Activated T-cell treated with anti-CD3 and anti-CD28 coated beads, Interleukin-2, amount 50 U/mL, for 24 hours (primary cell): ENCODE results near the gene DENND2A.
"Not testable (repeated sequence)": the region's sequence is repeated elsewhere in the genome, so short reads cannot be mapped to it uniquely, and the experiment has no call there.

ENCODE experiments used
- DNase-seq: peaks from one replicate; pipeline ENCODE4 v3.0.0-alpha.2; 2020
- H3K27ac Mint-ChIP-seq: 2 replicates; pipeline ENCODE4 v1.8.0; 2020; ENCODE audit warnings: mild to moderate bottlenecking, mixed read lengths
- H3K27me3 Mint-ChIP-seq: 2 replicates; pipeline ENCODE4 v1.8.0; 2020; ENCODE audit warnings: mixed read lengths
- H3K36me3 Mint-ChIP-seq: 2 replicates; pipeline ENCODE4 v1.8.0; 2020; ENCODE audit warnings: low read depth, mixed read lengths
- H3K4me1 Mint-ChIP-seq: 2 replicates; pipeline ENCODE4 v1.8.0; 2020; ENCODE audit warnings: low read depth, mixed read lengths
- H3K4me3 Mint-ChIP-seq: 2 replicates; pipeline ENCODE4 v1.8.0; 2020; ENCODE audit warnings: mild to moderate bottlenecking, moderate library complexity, mixed read lengths
- H3K9me3 Mint-ChIP-seq: 2 replicates; pipeline ENCODE4 v1.8.0; 2020; ENCODE audit warnings: mixed read lengths

DENND2A gene

DNA sequence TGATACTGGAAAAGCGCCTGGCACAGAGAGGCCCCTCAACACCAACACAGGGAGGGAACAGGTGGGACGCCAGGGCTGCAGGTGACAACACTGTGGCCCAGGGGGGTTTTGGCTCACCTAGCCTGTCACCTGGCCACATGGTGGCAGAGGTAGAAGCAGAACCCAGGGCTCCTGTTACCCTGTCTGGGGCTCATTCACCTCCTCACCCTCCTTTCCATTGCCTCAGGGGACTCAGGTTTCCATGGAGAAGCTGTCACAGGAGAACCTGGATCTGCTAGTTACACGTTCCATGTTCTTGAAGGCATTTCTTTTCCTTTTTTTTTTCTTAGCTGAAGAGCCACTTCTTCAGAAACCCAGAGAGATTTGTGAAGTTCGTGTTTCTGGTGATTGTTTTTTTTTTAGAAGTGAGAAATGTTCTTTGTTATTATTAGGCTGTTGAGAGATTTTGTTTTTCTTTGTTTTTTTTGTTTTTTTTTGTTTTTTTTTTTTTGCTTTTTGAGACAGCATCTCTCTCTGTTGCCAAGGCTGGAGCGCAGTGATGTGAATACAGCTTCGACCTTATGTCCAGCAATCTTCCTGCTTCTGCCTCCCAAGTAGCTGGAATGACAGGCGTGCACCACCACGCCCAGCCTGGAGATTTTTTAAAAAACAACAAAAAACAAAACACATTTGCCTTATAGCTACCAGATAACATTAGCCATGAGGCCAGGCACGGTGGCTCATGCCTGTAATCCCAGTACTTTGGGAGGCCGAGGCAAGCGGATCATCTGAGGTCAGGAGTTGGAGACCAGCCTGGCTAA is 16.0 kb downstream of the DENND2A start:
- H3K9me3 Mint-ChIP-seq = no peaks in the 10 kb centered on the region

DNA sequence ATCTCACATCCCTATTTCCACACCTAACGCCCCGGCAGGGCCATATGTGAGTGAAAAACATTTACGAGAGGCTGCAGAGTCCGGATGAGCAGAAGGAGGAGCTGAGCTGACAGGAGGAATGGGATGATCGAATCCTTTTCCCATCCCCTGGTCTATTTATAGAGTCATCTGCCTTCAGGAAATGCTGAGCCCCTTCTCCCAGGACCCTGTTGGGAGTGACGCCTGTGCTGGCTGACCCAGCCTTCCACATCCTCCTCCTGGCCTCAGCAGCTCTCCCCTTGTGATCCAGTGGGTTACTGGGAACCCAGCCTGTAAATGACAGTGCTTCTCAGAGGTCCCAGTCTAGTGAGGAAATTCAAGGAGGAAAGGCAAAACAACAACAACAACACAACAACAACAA is 16.6 kb downstream of the DENND2A start:
- Mint-ChIP-seq H3K27ac (no peak overlapping the region), H3K9me3 (no peaks in the 10 kb centered on the region), H3K4me3 (no peak overlapping the region), H3K27me3 (no peaks in the 10 kb centered on the region), H3K36me3 (no peaks in the 10 kb centered on the region), H3K4me1 (no peaks in the 10 kb centered on the region)
- no peak for DNase-seq

More for the DNA sequence above, 16.0 kb downstream of the DENND2A start:
- H3K27me3 Mint-ChIP-seq = no peaks in the 10 kb centered on the region
- H3K36me3 Mint-ChIP-seq = no peaks in the 10 kb centered on the region
- H3K4me1 Mint-ChIP-seq = no peaks in the 10 kb centered on the region
- no peak overlapping the region for H3K4me3 Mint-ChIP-seq
- no peak for DNase-seq
- no peak overlapping the region for H3K27ac Mint-ChIP-seq

DNA sequence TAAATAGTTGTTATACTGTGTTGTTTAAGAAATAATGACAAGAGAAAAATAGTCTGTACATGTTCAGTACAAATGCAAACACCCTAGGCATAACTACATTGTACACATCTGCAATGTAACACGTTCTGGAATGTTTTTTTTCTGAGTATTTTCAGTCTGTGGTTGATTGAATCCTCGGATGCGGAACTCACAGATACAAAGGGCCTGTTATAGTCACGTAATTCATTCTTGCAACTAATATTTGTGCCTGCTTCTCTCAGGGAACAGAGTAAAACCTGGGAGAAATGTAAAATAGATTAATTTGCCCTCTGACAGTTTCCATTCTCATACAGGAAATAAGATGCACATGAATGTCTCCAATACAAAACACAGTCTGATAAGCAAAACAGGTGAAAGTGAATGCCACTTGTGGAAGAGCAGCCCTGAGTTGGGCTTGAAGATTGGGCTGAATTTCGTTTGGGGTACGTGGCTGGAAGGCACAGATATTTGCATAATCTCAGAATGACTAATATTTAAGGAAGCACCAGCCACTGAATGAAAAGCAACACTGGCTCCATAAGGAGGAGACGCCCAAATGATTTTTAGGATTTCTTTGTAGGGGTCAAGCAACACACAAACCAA is 19.1 kb downstream of the DENND2A start:
- H3K27ac Mint-ChIP-seq = no peak overlapping the region
- H3K27me3 Mint-ChIP-seq = no peaks in the 10 kb centered on the region
- DNase-seq = no peak
- no peaks in the 10 kb centered on the region for H3K9me3 Mint-ChIP-seq
- no peak overlapping the region for H3K4me3 Mint-ChIP-seq
- H3K36me3 Mint-ChIP-seq = no peaks in the 10 kb centered on the region
- no peaks in the 10 kb centered on the region for H3K4me1 Mint-ChIP-seq

DNA sequence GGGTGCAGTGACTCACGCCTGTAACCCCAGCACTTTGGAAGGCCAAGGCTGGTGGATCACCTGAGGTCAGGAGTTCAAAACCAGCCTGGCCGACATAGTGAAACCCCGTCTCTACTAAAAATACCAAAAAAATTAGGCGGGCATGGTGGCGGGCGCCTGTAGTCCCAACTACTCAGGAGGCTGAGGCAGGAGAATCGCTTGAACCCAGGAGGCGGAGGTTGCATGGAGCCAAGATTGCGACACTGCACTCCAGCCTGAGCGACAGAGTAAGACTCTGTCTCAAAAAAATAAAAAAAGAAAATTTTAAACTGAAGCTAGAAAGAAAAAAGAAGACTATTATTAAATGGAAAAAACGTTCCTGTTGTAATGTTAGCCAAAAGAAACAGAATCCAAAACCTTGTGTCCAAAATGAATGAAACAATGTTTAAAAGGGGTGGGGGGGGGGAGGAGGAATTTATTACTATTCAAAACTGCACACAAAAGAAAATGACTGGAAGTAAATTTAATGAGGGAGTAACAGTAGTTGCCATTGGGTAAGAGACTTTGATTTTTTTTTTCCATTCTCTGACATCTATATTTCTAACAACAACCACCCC is 20.6 kb downstream of the DENND2A start:
- H3K27ac Mint-ChIP-seq, H3K4me1 Mint-ChIP-seq, H3K27me3 Mint-ChIP-seq, H3K4me3 Mint-ChIP-seq, H3K9me3 Mint-ChIP-seq, DNase-seq, H3K36me3 Mint-ChIP-seq: not testable (repeated sequence)

DNA sequence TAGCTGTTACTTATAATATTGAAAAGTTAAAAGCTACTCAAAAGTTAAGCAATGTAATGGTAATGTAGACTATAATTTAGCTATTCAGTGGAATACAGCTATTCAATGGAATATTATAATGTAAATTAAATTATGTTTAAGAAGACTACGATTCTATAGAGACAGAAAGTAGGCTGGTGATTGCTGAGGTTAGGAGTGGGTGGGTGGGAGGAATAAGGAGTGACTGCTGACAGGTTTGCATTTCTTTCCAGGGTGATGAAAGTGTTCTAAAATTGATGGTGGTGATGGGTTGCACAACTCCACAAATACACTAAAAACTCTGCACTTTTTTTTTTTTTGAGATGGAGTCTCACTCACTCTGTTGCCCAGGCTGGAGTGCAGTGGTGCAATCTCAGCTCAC is 21.4 kb downstream of the DENND2A start:
- Mint-ChIP-seq H3K36me3 (no peaks in the 10 kb centered on the region), H3K27me3 (no peaks in the 10 kb centered on the region), H3K4me3 (no peak overlapping the region), H3K9me3 (no peaks in the 10 kb centered on the region), H3K27ac (no peak overlapping the region), H3K4me1 (no peaks in the 10 kb centered on the region)
- DNase-seq = no peak

DNA sequence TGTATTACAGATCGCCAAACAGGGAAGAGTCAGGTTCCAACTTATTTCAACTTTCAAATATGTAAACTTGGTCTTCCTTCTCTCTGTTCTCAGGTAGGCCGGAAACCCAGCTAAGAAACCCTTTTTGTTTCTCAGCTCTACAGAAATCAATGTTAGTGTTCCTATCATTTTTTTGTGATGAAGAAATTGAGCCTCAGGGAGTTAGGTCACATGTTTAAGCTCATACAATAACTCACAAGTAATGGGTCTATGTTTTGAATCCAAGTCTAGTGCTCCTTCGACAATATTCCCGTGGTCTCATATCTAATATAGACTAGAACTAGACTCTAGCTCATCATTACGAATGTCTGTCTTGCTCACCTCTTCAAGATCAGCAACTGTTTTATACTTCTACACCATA is 22.3 kb downstream of the DENND2A start:
- Mint-ChIP-seq H3K4me1 (no peaks in the 10 kb centered on the region), H3K9me3 (no peaks in the 10 kb centered on the region), H3K36me3 (no peaks in the 10 kb centered on the region), H3K27me3 (no peaks in the 10 kb centered on the region), H3K4me3 (no peak overlapping the region), H3K27ac (no peak overlapping the region)
- DNase-seq = no peak

DNA sequence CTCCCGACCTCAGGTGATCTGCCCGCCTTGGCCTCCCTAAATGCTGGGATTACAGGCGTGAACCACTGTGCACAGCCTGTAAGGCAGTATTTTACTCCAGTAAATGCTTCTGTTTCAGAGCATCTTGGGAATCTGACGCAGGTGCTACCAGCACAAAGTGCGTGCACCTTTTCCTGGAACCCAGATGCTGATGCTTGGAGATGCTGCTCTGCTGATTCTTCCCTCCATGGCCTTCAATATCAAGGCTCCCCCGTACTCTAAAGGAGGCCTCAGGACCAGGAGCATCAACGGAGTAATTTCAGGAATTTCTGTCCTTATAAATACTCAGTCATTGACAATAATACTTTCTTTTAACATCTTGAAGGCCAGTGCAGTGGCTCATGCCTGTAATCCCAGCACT is 23.5 kb downstream of the DENND2A start:
- Mint-ChIP-seq H3K27ac (no peak overlapping the region), H3K27me3 (no peaks in the 10 kb centered on the region), H3K4me1 (no peaks in the 10 kb centered on the region), H3K36me3 (no peaks in the 10 kb centered on the region), H3K4me3 (no peak overlapping the region), H3K9me3 (no peaks in the 10 kb centered on the region)
- no peak for DNase-seq

DNA sequence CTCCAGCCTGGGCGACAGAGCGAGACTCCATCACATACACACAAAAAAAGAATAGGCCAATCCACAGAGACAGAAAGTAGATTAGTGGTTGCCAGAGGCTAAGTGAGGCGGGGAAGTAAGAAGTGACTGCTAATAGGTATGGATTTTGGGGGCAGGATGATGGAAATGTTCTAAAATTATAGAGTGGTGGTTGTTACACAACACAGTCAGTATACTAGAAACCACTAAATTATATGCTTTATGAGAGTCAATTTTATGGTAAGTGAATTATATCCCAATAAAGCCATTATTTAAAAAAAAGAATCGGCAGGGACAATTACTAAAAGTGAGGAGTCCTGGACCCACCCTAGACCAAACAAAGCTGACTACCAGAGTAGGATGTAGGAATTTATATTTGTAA is 24.3 kb downstream of the DENND2A start:
- H3K4me1 Mint-ChIP-seq = no peaks in the 10 kb centered on the region
- no peaks in the 10 kb centered on the region for H3K9me3 Mint-ChIP-seq
- no peak for DNase-seq
- no peaks in the 10 kb centered on the region for H3K36me3 Mint-ChIP-seq
- no peak overlapping the region for H3K27ac Mint-ChIP-seq
- no peak overlapping the region for H3K4me3 Mint-ChIP-seq
- no peaks in the 10 kb centered on the region for H3K27me3 Mint-ChIP-seq

DNA sequence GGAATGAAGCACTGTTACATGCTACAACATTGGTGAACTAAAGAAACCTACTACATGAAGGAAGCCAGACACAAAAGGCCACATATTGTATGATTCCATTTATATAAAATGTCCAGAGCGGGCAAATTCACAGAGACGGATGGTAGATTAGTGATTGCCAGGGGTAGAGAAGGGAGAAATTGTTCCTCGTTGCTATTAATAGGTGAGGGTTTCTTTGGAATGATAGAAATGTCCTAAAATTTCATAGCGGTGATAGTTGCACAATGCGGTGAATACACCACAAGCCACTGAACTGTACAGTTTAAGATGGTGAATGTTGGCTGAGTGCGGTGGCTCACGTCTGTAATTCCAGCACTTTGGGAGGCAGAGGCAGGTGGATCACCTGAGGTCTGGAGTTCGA is 29.0 kb downstream of the DENND2A start:
- no peaks in the 10 kb centered on the region for H3K9me3 Mint-ChIP-seq

DNA sequence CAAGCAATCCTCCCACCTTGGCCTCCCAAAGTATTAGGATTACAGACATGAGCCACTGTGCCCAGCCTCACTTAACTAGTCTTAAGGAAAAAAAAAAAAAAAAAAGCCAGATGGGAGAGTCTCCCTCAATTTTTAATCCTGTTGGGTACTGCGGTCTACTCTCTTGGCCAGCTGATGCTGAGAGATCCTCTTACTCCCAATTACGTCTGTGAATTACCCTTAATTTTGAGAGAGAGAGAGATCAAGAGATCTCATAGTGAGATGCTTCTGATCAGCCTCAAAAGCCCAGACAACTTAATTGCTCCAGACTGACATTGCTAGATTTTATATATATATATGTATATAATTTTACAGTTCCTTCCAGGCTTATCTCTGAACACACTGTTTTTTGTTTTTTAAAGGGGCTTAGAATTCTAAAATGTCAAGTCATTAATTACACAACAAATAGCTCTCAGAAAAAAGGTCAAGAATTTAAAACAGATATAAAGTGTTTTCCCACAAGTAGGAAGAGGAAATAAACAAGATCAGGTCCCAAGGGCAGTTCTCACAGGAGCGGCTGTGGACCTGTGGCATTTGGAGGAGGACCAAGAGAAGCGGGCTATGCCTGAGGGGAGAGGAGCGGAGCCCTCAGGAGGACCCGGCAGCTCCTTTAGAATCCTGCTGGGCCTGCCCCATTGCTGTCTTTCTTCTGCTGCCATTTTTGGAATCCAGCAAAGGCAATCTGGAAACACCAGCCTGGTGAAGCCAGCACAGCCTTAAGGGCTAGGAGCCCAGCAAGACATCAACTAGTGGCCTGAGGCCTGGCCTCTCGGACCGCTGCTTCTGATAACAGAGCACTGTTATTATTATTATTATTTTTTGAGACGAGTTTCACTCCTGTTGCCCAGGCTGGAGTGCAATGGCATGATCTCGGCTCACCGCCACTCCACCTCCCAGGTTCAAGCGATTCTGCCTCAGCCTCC is 30.1 kb downstream of the DENND2A start:
- H3K27ac Mint-ChIP-seq = no peak overlapping the region
- H3K4me1 Mint-ChIP-seq = no peaks in the 10 kb centered on the region
- no peak overlapping the region for H3K4me3 Mint-ChIP-seq
- no peaks in the 10 kb centered on the region for H3K27me3 Mint-ChIP-seq
- DNase-seq = no peak
- no peaks in the 10 kb centered on the region for H3K36me3 Mint-ChIP-seq
- H3K9me3 Mint-ChIP-seq = no peaks in the 10 kb centered on the region

More for the DNA sequence above, 29.0 kb downstream of the DENND2A start:
- DNase-seq = no peak
- Mint-ChIP-seq H3K27me3 (no peaks in the 10 kb centered on the region), H3K4me3 (no peak overlapping the region), H3K27ac (no peak overlapping the region), H3K4me1 (no peaks in the 10 kb centered on the region), H3K36me3 (no peaks in the 10 kb centered on the region)

DNA sequence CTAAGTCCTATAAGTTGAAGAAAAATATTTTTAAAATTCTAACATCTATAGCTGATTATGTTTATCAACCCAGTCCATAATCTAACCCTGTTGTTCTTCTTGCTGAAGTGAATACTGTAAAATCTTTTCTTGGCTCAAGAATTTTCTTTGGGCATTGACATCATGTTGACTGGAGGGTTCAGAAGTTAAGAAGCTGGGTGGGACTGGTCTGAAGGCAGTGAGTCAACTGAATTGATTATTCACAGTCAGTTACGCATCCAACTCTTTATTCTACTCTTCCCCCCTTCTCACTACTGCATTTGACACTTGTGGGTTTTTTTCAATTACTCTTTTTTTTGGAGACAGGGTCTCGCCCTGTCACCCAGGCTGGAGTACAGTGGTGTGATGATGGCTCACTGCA is 31.0 kb downstream of the DENND2A start:
- Mint-ChIP-seq H3K4me1 (no peaks in the 10 kb centered on the region), H3K9me3 (no peaks in the 10 kb centered on the region), H3K36me3 (no peaks in the 10 kb centered on the region), H3K4me3 (no peak overlapping the region), H3K27ac (no peak overlapping the region), H3K27me3 (no peaks in the 10 kb centered on the region)
- DNase-seq = no peak

DNA sequence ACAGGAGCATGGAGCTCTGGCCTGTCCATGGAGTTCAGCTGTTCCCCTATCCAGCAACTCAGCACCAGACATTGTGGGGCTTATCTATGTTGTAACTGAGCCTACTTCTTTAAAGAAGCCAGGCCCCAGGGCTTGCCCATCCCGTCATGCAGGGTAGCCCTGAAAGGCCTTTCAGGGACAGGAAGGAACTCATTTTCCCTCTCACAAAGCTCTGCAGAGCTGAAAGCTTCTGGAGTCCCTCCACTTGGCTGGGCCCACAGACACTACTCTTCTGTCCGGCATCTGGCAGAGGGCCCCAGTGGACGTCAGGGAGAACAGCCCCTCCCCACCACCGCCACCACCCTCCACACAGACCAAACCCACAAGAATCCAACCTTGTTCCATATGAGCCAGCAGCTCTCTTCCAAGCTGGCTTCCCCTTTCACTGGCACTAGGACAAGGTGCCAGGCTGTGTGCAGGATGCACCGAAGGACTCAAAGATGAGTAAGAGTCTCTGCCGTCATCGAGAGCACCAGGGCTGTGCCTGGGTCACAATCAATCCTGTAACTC is 33.1 kb downstream of the DENND2A start:
- Mint-ChIP-seq H3K4me1 (no peaks in the 10 kb centered on the region), H3K27ac (no peak overlapping the region), H3K9me3 (no peaks in the 10 kb centered on the region), H3K4me3 (no peak overlapping the region), H3K36me3 (no peaks in the 10 kb centered on the region), H3K27me3 (no peaks in the 10 kb centered on the region)
- DNase-seq = no peak

DNA sequence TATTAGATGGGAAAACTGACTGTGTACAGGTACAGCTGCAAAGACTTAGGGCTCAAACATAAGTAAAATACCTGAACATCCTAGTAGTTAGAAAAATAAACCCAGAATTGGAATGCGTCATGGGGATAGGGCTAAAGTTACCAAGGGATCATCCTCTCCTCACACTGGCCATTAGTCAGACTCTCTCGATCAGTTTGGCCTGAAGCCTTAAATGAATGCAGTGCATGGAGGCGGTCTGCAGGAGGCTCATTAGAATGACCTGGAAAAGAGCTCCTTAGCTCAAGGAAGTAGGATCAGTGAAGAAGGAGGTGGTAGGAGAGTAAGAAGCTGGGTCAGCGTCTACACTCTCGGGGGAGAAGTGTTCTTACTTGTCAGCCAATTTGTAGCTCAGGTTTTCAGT is 35.3 kb downstream of the DENND2A start:
- no peaks in the 10 kb centered on the region for H3K4me1 Mint-ChIP-seq
- H3K27ac Mint-ChIP-seq = no peak overlapping the region
- DNase-seq = no peak
- no peaks in the 10 kb centered on the region for H3K9me3 Mint-ChIP-seq
- peaks cover 3% of the 10 kb centered on the region for H3K27me3 Mint-ChIP-seq
- H3K36me3 Mint-ChIP-seq = no peaks in the 10 kb centered on the region
- H3K4me3 Mint-ChIP-seq = no peak overlapping the region

DNA sequence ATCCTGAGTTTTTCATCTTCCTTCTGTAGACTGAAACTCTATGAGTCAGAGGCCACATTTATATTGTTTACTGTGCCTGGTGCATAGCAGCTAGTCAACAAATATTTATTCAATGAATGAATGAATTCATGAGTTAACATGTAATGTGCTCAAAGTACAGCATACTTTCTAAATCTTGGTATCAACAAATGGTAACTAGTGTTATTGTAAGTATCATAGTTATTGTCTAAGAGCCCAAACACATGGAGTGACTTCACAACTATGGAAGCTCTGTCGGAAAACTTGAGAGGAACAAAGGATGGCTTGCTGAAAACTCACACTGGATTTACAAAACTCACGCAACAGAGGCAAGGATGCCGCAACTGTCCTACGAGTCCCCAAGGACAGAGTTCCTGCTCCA is 35.9 kb downstream of the DENND2A start:
- Mint-ChIP-seq H3K4me1 (no peaks in the 10 kb centered on the region), H3K4me3 (no peak overlapping the region), H3K27ac (no peak overlapping the region), H3K27me3 (peaks cover 3% of the 10 kb centered on the region), H3K9me3 (no peaks in the 10 kb centered on the region), H3K36me3 (no peaks in the 10 kb centered on the region)
- no peak for DNase-seq
